SK-N-SH treated with all-trans-retinoic acid at 6 μM for 48 hours (cell line): Measurements from ENCODE around the gene USP7.

Experiments used
- ATAC-seq: fragments of 200-7000 bp; cut with Tn5 transposase; 3 replicates; pipeline ENCODE4 v1.9.1; 2020; ENCODE audit warnings: mild to moderate bottlenecking, moderate library complexity
- ARNTL ChIP-seq: fragments of 450-650 bp; formaldehyde crosslinking; IDR thresholded peaks from 2 replicates; pipeline ENCODE4 v1.5.0; 2020; ENCODE audit warnings: low read depth, mild to moderate bottlenecking, moderate library complexity, borderline replicate concordance
- BACH2 ChIP-seq: fragments of 250-450 bp; sonication (Bioruptor Pico); IDR thresholded peaks from 2 replicates; pipeline ENCODE4 v1.9.0; 2021; ENCODE audit warnings: mild to moderate bottlenecking, borderline replicate concordance
- CREB5 ChIP-seq: fragments of 250-450 bp; sonication (Bioruptor Pico); IDR thresholded peaks from 2 replicates; pipeline ENCODE4 v1.5.1; 2020; ENCODE audit warnings: low read depth, mild to moderate bottlenecking, moderate library complexity
- CSDC2 ChIP-seq: fragments of 250-450 bp; sonication (Bioruptor Pico); IDR thresholded peaks from 2 replicates; pipeline ENCODE4 v1.5.0; 2020; ENCODE audit warnings: mild to moderate bottlenecking, moderate library complexity
- ESRRG ChIP-seq: fragments of 250-450 bp; sonication (Bioruptor Pico); IDR thresholded peaks from 2 replicates; pipeline ENCODE4 v1.6.1; 2021; ENCODE audit warnings: mild to moderate bottlenecking
- GLIS3 ChIP-seq: fragments of 250-450 bp; sonication (Bioruptor Pico); IDR thresholded peaks from 2 replicates; pipeline ENCODE4 v1.5.0; 2020; ENCODE audit warnings: mild to moderate bottlenecking, moderate library complexity
- ISL1 ChIP-seq: fragments of 250-450 bp; sonication (Bioruptor Pico); IDR thresholded peaks from 2 replicates; pipeline ENCODE4 v2.1.2; 2022; ENCODE audit warnings: mild to moderate bottlenecking, moderate library complexity
- OSR1 ChIP-seq: fragments of 250-450 bp; sonication (Bioruptor Pico); IDR thresholded peaks from 2 replicates; pipeline ENCODE4 v1.8.0; 2022; ENCODE audit warnings: moderate library complexity, mild to moderate bottlenecking, inconsistent platforms
- PPARA ChIP-seq: fragments of 250-450 bp; sonication (Bioruptor Pico); IDR thresholded peaks from 2 replicates; pipeline ENCODE4 v1.5.0; 2020; ENCODE audit warnings: mild to moderate bottlenecking, borderline replicate concordance
- RARB ChIP-seq: fragments of 250-450 bp; sonication (Bioruptor Pico); IDR thresholded peaks from 2 replicates; pipeline ENCODE4 v1.8.0; 2021; ENCODE audit warnings: mild to moderate bottlenecking, moderate library complexity
- SNAI2 ChIP-seq: fragments of 250-450 bp; sonication (Bioruptor Pico); IDR thresholded peaks from 2 replicates; pipeline ENCODE4 v1.5.0; 2020; ENCODE audit warnings: mild to moderate bottlenecking, moderate library complexity
- TCF4 ChIP-seq: fragments of 250-450 bp; sonication (Bioruptor Pico); IDR thresholded peaks from 2 replicates; pipeline ENCODE4 v1.8.0; 2021; ENCODE audit warnings: mild to moderate bottlenecking, moderate library complexity, borderline replicate concordance
- TOX ChIP-seq: fragments of 250-450 bp; sonication (Bioruptor Pico); IDR thresholded peaks from 2 replicates; pipeline ENCODE4 v1.8.0; 2021; ENCODE audit warnings: mild to moderate bottlenecking, moderate library complexity, borderline replicate concordance
- ZC3H10 ChIP-seq: fragments of 250-450 bp; sonication (Bioruptor Pico); IDR thresholded peaks from 2 replicates; pipeline ENCODE4 v1.5.1; 2021; ENCODE audit warnings: mild to moderate bottlenecking, moderate library complexity
- ZFP3 ChIP-seq: fragments of 250-450 bp; sonication (Bioruptor Pico); IDR thresholded peaks from 2 replicates; pipeline ENCODE4 v1.5.0; 2020; ENCODE audit warnings: mild to moderate bottlenecking, moderate library complexity
- ZFP30 ChIP-seq: fragments of 450-650 bp; formaldehyde crosslinking; IDR thresholded peaks from 2 replicates; pipeline ENCODE4 v1.5.0; 2022; ENCODE audit warnings: mild to moderate bottlenecking, moderate library complexity
- ZNF565 ChIP-seq: fragments of 450-650 bp; formaldehyde crosslinking; conservative IDR thresholded peaks from 2 replicates; pipeline ENCODE4 v1.5.0; 2020; ENCODE audit warnings: low read depth, mild to moderate bottlenecking, moderate library complexity
- ZNF70 ChIP-seq: fragments of 450-650 bp; formaldehyde crosslinking; IDR thresholded peaks from 2 replicates; pipeline ENCODE4 v1.5.0; 2020; ENCODE audit warnings: mild to moderate bottlenecking, moderate library complexity
- ZNF8 ChIP-seq: fragments of 450-650 bp; formaldehyde crosslinking; IDR thresholded peaks from 2 replicates; pipeline ENCODE4 v1.5.0; 2020; ENCODE audit warnings: mild to moderate bottlenecking, moderate library complexity
- TF ChIP-seq, protein P1 (sequence below): fragments of 250-450 bp; sonication (Bioruptor Pico); IDR thresholded peaks from 2 replicates; pipeline ENCODE4 v1.5.1; 2021; ENCODE audit warnings: mild to moderate bottlenecking, moderate library complexity
- TF ChIP-seq, protein P2 (sequence below): fragments of 250-450 bp; sonication (Bioruptor Pico); IDR thresholded peaks from 2 replicates; pipeline ENCODE4 v1.8.0; 2020; ENCODE audit warnings: mild to moderate bottlenecking, moderate library complexity, borderline replicate concordance

USP7 gene

GRCh38 chr16:8848939-8849391 is 114.7 kb downstream of the USP7 start:
- TF ChIP-seq ISL1 (CRISPR knock-in tag) (no peak), GLIS3 (CRISPR knock-in tag) (no peak)
- peak; percentile 80 for ATAC-seq

DNA sequence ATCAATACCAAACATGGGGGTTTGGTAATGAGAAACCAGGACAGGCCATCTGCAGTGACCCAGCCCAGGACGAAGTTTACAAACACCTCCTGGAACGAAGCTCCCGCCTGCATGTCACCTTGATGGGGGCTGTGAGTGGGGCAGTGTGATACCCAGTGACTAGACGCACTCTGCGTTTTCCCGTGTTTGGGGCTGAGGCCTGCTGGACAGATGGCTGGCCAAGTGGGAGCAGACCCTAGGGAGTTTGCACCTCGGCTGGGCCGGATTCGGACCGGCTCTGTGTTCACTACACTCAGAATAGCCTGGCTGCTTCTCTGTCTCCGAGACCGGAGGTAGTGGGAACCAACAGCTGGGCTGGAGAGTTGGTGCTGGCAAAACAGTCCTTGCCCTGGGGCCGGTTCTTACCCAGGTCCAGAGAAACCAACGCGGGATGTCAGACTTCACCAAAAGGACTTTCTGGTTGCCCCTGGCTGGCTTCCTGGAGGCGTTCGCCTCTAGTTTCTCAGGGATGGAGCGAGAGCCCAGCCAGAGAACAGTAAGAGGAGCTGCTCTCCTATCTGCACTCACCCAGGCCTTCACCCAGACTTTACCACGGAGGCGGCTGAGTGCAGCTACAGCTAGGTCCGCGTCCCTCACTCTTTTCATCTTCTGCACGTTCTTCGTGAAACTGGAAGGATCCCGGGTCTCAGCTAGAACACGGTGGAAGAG is 115.3 kb downstream of the USP7 start:
- ATAC-seq = peak; percentile 20
- TF ChIP-seq TCF4 (CRISPR knock-in tag) = no peak
- TF ChIP-seq, all 23 proteins: peak for 0

DNA sequence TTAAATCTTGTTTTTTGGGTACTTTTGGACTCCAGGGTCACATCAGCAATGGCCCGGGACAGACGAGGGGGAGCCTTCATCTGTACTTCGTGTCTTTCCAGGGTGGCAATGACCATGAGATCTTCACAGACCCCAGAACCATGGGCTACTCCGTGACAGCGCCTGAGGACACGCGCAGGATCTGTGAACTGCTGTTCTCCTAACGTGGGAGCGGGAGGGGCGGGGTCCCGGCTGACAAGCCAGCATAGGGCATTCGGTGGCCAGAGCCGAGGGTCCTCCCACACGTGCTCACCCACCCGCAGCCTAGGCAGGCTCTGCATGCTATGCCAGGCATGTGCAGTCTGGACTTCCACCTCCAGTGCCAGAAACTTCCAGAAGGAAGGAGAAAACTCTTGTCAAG is 116.1 kb downstream of the USP7 start:
- ATAC-seq = no peak
- TF ChIP-seq BACH2 (CRISPR knock-in tag) (no peak), RARB (CRISPR knock-in tag) (no peak), OSR1 (no peak), ARNTL (CRISPR knock-in tag) (no peak), PPARA (CRISPR knock-in tag) (no peak), TCF4 (CRISPR knock-in tag) (no peak), TOX (no peak), GLIS3 (CRISPR knock-in tag) (no peak), ZNF8 (CRISPR knock-in tag) (no peak), ZFP30 (CRISPR knock-in tag) (no peak), ZC3H10 (CRISPR knock-in tag) (no peak), ZNF70 (CRISPR knock-in tag) (no peak), CREB5 (no peak), ZFP3 (CRISPR knock-in tag) (no peak), ESRRG (CRISPR knock-in tag) (no peak)
- TF ChIP-seq, protein P1, sequence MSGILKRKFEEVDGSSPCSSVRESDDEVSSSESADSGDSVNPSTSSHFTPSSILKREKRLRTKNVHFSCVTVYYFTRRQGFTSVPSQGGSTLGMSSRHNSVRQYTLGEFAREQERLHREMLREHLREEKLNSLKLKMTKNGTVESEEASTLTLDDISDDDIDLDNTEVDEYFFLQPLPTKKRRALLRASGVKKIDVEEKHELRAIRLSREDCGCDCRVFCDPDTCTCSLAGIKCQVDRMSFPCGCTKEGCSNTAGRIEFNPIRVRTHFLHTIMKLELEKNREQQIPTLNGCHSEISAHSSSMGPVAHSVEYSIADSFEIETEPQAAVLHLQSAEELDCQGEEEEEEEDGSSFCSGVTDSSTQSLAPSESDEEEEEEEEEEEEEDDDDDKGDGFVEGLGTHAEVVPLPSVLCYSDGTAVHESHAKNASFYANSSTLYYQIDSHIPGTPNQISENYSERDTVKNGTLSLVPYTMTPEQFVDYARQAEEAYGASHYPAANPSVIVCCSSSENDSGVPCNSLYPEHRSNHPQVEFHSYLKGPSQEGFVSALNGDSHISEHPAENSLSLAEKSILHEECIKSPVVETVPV (CRISPR knock-in tag) = no peak
- TF ChIP-seq, protein P2, sequence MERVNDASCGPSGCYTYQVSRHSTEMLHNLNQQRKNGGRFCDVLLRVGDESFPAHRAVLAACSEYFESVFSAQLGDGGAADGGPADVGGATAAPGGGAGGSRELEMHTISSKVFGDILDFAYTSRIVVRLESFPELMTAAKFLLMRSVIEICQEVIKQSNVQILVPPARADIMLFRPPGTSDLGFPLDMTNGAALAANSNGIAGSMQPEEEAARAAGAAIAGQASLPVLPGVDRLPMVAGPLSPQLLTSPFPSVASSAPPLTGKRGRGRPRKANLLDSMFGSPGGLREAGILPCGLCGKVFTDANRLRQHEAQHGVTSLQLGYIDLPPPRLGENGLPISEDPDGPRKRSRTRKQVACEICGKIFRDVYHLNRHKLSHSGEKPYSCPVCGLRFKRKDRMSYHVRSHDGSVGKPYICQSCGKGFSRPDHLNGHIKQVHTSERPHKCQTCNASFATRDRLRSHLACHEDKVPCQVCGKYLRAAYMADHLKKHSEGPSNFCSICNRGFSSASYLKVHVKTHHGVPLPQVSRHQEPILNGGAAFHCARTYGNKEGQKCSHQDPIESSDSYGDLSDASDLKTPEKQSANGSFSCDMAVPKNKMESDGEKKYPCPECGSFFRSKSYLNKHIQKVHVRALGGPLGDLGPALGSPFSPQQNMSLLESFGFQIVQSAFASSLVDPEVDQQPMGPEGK = no peak

GRCh38 chr16:8847145-8847544 is 116.6 kb downstream of the USP7 start:
- TF ChIP-seq TOX = no peak
- TF ChIP-seq, protein P1 (CRISPR knock-in tag) = no peak
- no peak for ATAC-seq

DNA sequence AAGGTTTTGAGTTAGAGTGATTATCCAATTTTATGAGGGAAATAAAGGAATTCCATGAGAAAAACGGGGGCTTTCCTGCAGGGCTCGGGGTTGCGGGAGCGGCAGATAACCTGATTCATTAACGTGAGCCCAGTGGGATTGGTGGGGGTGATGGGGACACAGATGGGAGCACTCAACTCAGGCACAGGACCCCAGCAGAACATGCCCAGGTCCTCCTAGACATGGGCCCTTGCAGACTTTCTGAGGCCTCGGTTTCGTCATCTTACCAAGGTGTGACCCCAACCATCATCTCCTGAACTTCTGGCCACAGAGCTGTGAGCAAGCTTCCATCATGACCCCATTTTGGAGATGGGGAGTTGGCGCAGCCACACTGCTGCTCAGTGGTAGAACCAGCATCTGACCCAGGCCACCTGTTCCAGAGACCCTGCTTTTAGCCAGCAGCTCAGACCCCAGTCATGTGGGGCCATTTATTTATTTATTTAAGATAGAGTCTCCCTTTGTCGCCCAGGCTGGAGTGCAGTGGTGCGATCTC is 117.2 kb downstream of the USP7 start:
- no peak for TF ChIP-seq ESRRG (CRISPR knock-in tag)
- no peak for TF ChIP-seq ZFP30 (CRISPR knock-in tag)
- no peak for TF ChIP-seq ZC3H10 (CRISPR knock-in tag)
- TF ChIP-seq ZNF8 (CRISPR knock-in tag) = no peak
- no peak for TF ChIP-seq SNAI2 (CRISPR knock-in tag)
- TF ChIP-seq CSDC2 (CRISPR knock-in tag) = no peak
- TF ChIP-seq ARNTL (CRISPR knock-in tag) = no peak
- TF ChIP-seq RARB (CRISPR knock-in tag) = no peak
- no peak for TF ChIP-seq GLIS3 (CRISPR knock-in tag)
- TF ChIP-seq, protein P2 = no peak
- TF ChIP-seq TCF4 (CRISPR knock-in tag) = no peak
- no peak for TF ChIP-seq TOX
- TF ChIP-seq, protein P1 (CRISPR knock-in tag) = no peak
- TF ChIP-seq BACH2 (CRISPR knock-in tag) = no peak
- TF ChIP-seq ISL1 (CRISPR knock-in tag) = no peak
- TF ChIP-seq ZFP3 (CRISPR knock-in tag) = no peak
- TF ChIP-seq ZNF565 = no peak
- no peak for TF ChIP-seq ZNF70 (CRISPR knock-in tag)
- no peak for TF ChIP-seq PPARA (CRISPR knock-in tag)
- TF ChIP-seq CREB5 = no peak
- no peak for ATAC-seq
